ENCODE results near the gene HSPB1.

HSPB1 gene

DNA sequence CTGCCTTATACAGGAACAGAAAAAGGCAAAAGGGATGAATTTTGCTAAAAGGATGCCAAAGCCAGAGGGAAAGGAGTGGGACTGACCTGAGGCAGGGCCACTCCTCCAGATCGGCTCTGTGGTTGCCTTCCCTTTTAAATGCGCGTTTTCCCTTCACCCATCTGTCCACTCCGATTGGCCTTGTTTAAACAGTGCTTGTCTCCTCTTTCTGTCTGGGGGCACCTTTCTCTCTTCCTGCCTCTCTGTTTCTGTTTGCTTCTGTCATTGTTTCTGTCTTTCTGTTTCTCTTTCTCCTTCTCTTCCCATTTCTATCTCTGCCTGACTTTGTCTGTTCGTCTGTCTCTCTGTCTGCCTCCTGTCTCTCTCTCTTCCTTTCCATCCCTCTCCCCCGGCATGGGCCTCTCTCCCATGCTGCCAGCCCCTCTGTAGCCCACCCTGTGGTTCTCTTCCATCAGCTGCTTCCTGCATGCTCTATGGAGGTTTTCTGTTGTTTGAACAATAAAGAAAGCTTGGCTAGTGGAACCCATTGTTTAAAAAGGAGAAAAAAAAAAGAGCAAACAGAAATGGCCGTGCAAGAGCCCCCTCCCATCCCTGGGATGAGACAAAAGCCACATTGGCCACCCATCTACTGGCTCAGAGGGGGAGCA is 29.5 kb upstream of the HSPB1 start:
- DNase-seq (ENCODE audit: extremely low spot score) = no peak
- POLR2A ChIA-PET = no interaction called here
- CTCF ChIA-PET = no interaction called here
- TF ChIP-seq HDGF (IDR thresholded peaks at IDR 0.05; ENCODE audit: borderline replicate concordance) = no peak
- TF ChIP-seq FOXK2 (IDR thresholded peaks at IDR 0.05) = no peak
- no peak for TF ChIP-seq BHLHE40 (IDR thresholded peaks at IDR 0.05; ENCODE audit: borderline replicate concordance)

DNA sequence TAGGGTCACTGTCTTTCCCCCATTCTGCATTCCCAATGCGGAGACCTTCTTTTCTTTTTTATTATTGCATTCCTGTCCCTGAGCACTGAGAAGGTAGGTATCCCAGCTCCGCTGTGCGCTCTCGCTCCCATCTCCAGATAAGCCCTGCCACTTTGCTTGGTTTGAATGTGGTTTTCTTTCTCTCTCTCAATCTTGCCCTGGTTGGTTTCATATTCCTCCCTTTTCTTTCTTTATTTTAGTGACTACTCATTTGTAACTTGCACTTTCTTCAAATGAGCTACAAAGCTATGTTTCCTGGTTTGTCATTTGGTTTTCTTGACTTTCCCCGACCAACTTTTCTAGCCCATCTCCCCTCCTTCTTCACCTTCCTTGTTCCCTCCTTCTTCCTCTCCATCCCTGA is 29.0 kb upstream of the HSPB1 start:
- ChIA-PET POLR2A (interaction anchor here (1.3 kb wide), 1 partner anchor 13 kb away, joined by 3 read pairs; no protein-coding TSS in a partner anchor), CTCF (interaction anchor here (1.6 kb wide), 1 partner anchor 10 kb away, joined by 5 read pairs; no protein-coding TSS in a partner anchor)
- no peak for DNase-seq (ENCODE audit: extremely low spot score)
- TF ChIP-seq ARNT (IDR thresholded peaks at IDR 0.05) (no peak), FOXA1 (IDR thresholded peaks at IDR 0.05) (no peak), ZNF384 (IDR thresholded peaks at IDR 0.05) (no peak), L3MBTL2 (conservative IDR thresholded peaks at IDR 0.05) (no peak), SUZ12 (IDR thresholded peaks at IDR 0.05) (no peak), TARDBP (IDR thresholded peaks at IDR 0.05) (no peak), NFRKB (IDR thresholded peaks at IDR 0.05) (no peak), SP1 (IDR thresholded peaks at IDR 0.05) (no peak)

DNA sequence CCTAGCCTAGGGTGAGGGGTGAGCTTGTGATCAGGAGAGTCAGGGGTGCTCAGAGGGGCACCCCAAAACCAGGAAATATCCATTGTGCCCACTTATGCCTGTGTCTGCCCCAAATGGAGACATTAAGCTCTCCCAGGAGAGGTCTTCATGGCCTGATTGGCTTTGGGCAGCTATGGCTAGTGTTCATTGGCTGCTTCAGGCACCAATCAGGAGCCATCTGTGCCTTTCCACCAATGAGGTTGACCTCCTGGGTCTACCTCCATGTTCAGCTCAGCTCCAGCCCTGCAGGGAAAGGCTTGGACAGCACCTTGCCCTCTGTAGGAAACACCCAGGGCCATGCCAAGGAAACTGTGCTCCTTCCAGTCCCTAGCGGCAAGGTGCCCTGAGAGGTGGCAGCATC is 23.9 kb upstream of the HSPB1 start:
- DNase-seq (ENCODE audit: extremely low spot score) = peak; percentile 38
- TF ChIP-seq SP1 (IDR thresholded peaks at IDR 0.05) = no peak
- TF ChIP-seq, protein P1, sequence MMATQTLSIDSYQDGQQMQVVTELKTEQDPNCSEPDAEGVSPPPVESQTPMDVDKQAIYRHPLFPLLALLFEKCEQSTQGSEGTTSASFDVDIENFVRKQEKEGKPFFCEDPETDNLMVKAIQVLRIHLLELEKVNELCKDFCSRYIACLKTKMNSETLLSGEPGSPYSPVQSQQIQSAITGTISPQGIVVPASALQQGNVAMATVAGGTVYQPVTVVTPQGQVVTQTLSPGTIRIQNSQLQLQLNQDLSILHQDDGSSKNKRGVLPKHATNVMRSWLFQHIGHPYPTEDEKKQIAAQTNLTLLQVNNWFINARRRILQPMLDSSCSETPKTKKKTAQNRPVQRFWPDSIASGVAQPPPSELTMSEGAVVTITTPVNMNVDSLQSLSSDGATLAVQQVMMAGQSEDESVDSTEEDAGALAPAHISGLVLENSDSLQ (IDR thresholded peaks at IDR 0.05) = peak; percentile 53
- CTCF ChIA-PET = interaction anchor here (0.6 to 1.3 kb wide), 2 partner anchors 16 to 19 kb away, joined by 3 to 4 read pairs; no protein-coding TSS in a partner anchor
- POLR2A ChIA-PET = no interaction called here

DNA sequence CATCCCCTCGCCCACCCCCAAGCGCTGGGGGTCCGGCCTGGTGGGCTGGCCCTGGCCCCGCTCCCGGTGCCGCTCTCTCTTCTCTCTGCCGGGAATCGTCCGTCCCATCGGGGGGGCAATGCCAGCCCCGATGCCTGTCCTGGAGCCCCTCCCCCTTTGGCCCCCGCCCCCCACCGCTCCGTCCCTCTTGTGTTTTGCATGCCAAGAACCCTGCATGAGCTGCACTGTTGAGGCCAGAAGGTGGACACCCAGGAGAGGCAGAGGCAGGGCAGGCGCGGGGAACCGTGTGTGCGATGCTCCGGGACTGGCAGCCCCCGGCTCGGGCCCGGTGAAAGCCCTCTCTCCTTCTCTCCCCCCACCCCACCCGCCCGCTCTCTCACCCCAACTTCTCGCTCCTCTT is 22.1 kb upstream of the HSPB1 start:
- POLR2A ChIA-PET = no interaction called here
- TF ChIP-seq FOXM1 (IDR thresholded peaks at IDR 0.05; ENCODE audit: borderline replicate concordance) (no peak), SUZ12 (IDR thresholded peaks at IDR 0.05) (no peak), FOXA1 (IDR thresholded peaks at IDR 0.05) (no peak), FOXK2 (IDR thresholded peaks at IDR 0.05) (no peak)
- CTCF ChIA-PET = no interaction called here
- DNase-seq (ENCODE audit: extremely low spot score) = no peak

DNA sequence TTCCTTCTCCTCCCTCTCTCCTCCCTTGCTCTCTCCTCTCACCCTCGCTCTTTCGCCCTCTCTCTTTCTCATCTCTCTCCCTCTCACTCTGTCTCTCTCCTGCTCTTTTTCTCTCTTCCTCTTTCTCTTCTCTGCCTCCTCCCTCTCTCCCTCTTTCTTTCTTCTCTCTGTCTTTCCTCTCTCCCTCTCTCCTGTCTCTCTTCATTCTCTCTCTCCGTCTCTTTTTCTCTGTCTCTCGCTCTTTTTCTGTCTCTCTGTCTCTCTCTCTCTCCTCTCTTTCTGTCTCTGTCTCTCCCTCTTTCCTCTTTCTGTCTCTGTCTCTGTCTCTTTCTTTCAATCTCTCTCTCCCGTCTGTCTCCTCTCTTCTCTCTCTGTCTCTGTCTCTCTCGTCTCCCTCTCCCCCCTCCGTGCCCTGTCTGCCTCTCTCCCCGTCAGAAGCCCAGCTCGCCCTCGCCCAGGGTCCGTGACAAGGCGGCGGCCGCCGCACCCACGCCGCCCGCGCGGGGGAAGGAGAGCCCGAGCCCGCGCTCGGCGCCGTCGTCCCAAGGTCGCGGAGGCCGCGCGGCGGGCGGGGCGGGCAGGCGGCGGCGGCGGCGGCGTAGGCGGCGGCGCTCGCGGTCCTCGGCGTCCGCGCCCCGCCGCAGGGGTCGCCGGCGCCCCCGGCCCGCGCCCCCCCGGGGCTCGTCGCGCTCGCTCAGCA is 21.3 kb upstream of the HSPB1 start:
- ChIA-PET CTCF (no interaction called here), POLR2A (interaction anchor here (1.1 to 1.6 kb wide), 3 partner anchors 24 to 114 kb away, joined by 4 to 5 read pairs (median 5); no protein-coding TSS in a partner anchor)
- no peak for DNase-seq (ENCODE audit: extremely low spot score)
- TF ChIP-seq ZNF384 (IDR thresholded peaks at IDR 0.05) (no peak), SP1 (IDR thresholded peaks at IDR 0.05) (no peak), L3MBTL2 (conservative IDR thresholded peaks at IDR 0.05) (peak; percentile 26)

DNA sequence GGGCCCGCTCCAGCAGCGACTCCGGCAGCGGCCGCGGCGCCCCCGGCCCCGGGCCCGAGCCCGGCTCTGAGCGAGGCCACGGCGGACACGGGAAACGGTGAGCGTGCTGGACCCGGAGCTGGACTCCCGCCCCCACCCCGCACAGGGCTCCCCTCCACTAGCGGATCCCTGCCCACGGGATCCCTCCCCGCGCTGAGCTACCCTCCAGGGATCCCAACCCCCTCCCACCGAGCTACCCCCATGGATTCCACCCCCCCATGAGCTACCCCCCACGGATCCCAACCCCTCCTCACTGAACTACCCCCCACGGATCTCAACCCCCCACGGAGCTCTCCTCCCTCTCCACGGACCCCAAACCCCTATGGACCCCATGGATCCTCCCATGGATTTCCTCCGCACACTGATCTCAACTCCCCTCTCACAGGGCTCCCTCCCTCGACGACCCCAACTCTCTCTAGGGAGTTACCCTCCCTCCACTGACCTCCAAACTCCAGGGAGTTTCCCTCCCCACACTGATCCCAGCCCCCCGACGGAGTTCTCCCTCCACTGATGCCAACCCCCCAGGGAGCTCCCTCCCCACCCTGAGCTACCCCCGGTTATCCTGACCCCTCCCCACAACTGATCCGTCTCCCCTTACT is 20.6 kb upstream of the HSPB1 start:
- ChIA-PET CTCF (interaction anchor here (1.3 kb wide), 1 partner anchor 9 kb away, joined by 6 read pairs; no protein-coding TSS in a partner anchor), POLR2A (interaction anchor here (1.0 to 1.6 kb wide), 5 partner anchors 10 to 115 kb away, joined by 3 to 5 read pairs (median 4); no protein-coding TSS in a partner anchor)
- TF ChIP-seq LEF1 (IDR thresholded peaks at IDR 0.05; ENCODE audit: borderline replicate concordance) = no peak
- no peak for TF ChIP-seq BHLHE40 (IDR thresholded peaks at IDR 0.05; ENCODE audit: borderline replicate concordance)
- TF ChIP-seq, protein P1 (IDR thresholded peaks at IDR 0.05) = no peak
- TF ChIP-seq SUZ12 (IDR thresholded peaks at IDR 0.05) = no peak
- no peak for TF ChIP-seq CTBP1 (IDR thresholded peaks at IDR 0.05; ENCODE audit: borderline replicate concordance)
- no peak for TF ChIP-seq L3MBTL2 (conservative IDR thresholded peaks at IDR 0.05)
- TF ChIP-seq ELF4 (IDR thresholded peaks at IDR 0.05) = no peak
- TF ChIP-seq ZNF384 (IDR thresholded peaks at IDR 0.05) = no peak
- no peak for TF ChIP-seq HDGF (IDR thresholded peaks at IDR 0.05; ENCODE audit: borderline replicate concordance)
- TF ChIP-seq SP1 (IDR thresholded peaks at IDR 0.05) = no peak
- no peak for TF ChIP-seq TARDBP (IDR thresholded peaks at IDR 0.05)
- TF ChIP-seq FOXA1 (IDR thresholded peaks at IDR 0.05) = no peak
- no peak for TF ChIP-seq NFRKB (IDR thresholded peaks at IDR 0.05)
- no peak for TF ChIP-seq FOXK2 (IDR thresholded peaks at IDR 0.05)
- TF ChIP-seq FOXM1 (IDR thresholded peaks at IDR 0.05; ENCODE audit: borderline replicate concordance) = no peak
- TF ChIP-seq ARNT (IDR thresholded peaks at IDR 0.05) = no peak
- DNase-seq (ENCODE audit: extremely low spot score) = no peak

Measured in HEK293T (cell line).